OCI-LY7 (cell line): ENCODE data around the gene DEGS2. TPM values are rescaled to one million over a fixed set of nuclear protein-coding genes. Genes with fewer than 3 reads are reported as not detected.

Experiments
- BruUV-seq: library from RNA; stranded (reverse); fragments of 400-500 nt; replicated peaks from 2 replicates; lab custom pipeline; 2021; lab: Mats Ljungman, UMichigan
- CTCF ChIA-PET: fragments of 300-600 bp; sonication (Branson Sonifier 250); formaldehyde crosslinking; loops from one replicate; lab custom pipeline; 2022; ENCODE audit warnings: antibody characterized with exemption; ENCODE audit not compliant: unreplicated experiment; lab: Charles Lee
- POLR2A ChIA-PET: fragments of 300-600 bp; sonication (Branson Sonifier 250); formaldehyde crosslinking; loops from one replicate; lab custom pipeline; 2022; ENCODE audit warnings: antibody characterized with exemption; lab: Charles Lee
- DNase-seq: peaks from one replicate; pipeline ENCODE4 v3.0.0-alpha.2; 2015; ENCODE audit warnings: low spot score
- H2AFZ ChIP-seq: fragments of 200-600 bp; sonication (generic), shearing (Covaris generic); 2 replicates; pipeline ENCODE4 v1.6.1; 2014; ENCODE audit warnings: mild to moderate bottlenecking, antibody characterized with exemption, low read length, moderate library complexity
- H3K27ac ChIP-seq: fragments of 200-600 bp; sonication (generic); 2 replicates; pipeline ENCODE4 v1.5.1; 2014; ENCODE audit warnings: mixed run types, low read depth, mild to moderate bottlenecking, moderate library complexity, low read length, inconsistent platforms; ENCODE audit not compliant: poor library complexity, severe bottlenecking
- H3K36me3 ChIP-seq: fragments of 200-600 bp; sonication (generic); 2 replicates; pipeline ENCODE4 v1.6.1; 2014; ENCODE audit warnings: mild to moderate bottlenecking, antibody characterized with exemption, low read length, moderate library complexity, mixed read lengths; ENCODE audit not compliant: insufficient read depth
- H3K4me1 ChIP-seq: fragments of 200-600 bp; sonication (generic); 2 replicates; pipeline ENCODE4 v1.5.1; 2014; ENCODE audit warnings: mild to moderate bottlenecking, low read length; ENCODE audit not compliant: insufficient read depth, poor library complexity, severe bottlenecking
- H3K4me2 ChIP-seq: fragments of 200-600 bp; sonication (generic); 2 replicates; pipeline ENCODE4 v1.6.1; 2014; ENCODE audit warnings: mild to moderate bottlenecking, low read length
- H3K4me3 ChIP-seq: fragments of 200-600 bp; sonication (generic); 2 replicates; pipeline ENCODE4 v1.5.1; 2014; ENCODE audit warnings: mild to moderate bottlenecking, low read depth, low read length; ENCODE audit not compliant: poor library complexity, severe bottlenecking
- H3K79me2 ChIP-seq: fragments of 200-600 bp; sonication (generic); 2 replicates; pipeline ENCODE4 v1.6.1; 2016; ENCODE audit warnings: low read depth, mild to moderate bottlenecking, low read length, moderate library complexity, mixed read lengths; ENCODE audit not compliant: insufficient read depth
- H3K9me2 ChIP-seq: fragments of 200-600 bp; sonication (generic); 2 replicates; pipeline ENCODE4 v1.6.1; 2016; ENCODE audit warnings: mild to moderate bottlenecking, low read length, mixed read lengths; ENCODE audit not compliant: insufficient read depth
- H3K9me3 ChIP-seq: fragments of 200-600 bp; sonication (generic); 2 replicates; pipeline ENCODE4 v1.6.1; 2014; ENCODE audit warnings: mild to moderate bottlenecking, mixed run types, low read length, mixed read lengths
- H4K20me1 ChIP-seq: fragments of 200-600 bp; sonication (generic); 2 replicates; pipeline ENCODE4 v1.6.1; 2014; ENCODE audit warnings: mild to moderate bottlenecking, antibody characterized with exemption, low read length, moderate library complexity, mixed read lengths; ENCODE audit not compliant: insufficient read depth
- CTCF ChIP-seq: fragments of 200-600 bp; sonication (generic); conservative IDR thresholded peaks from 2 replicates; pipeline ENCODE4 v1.5.1; 2014; ENCODE audit warnings: mild to moderate bottlenecking, antibody characterized with exemption, low read length, moderate library complexity, mixed read lengths
- EZH2phosphoT487 ChIP-seq: fragments of 200-600 bp; sonication (generic); IDR thresholded peaks from 2 replicates; pipeline ENCODE4 v1.6.1; 2018; ENCODE audit warnings: low read depth, borderline replicate concordance, mild to moderate bottlenecking, mixed run types, antibody characterized with exemption, low read length, moderate library complexity, mixed read lengths
- intact Hi-C: fragments of 100-400 bp; cut with micrococcal nuclease; formaldehyde crosslinking; loops from one replicate; pipeline ENCODE4 v1.10.0; 2022; ENCODE audit not compliant: unreplicated experiment
- total RNA-seq, 2 experiments: library from RNA; depleted of rRNA in 1 of 2; stranded (reverse); fragments of >200 nt in 1 of 2; shearing (Covaris generic) in 1 of 2; gene quantifications; 2 replicates each; pipeline ENCODE4 v1.2.3, GENCODE V29; 2014 to 2022

DEGS2 gene
- total RNA-seq, 2 experiments from 2014 or later, result 8.3 to 14.6 TPM

GRCh38 chr14:100131181-100131580 lies 28.3 kb downstream of the DEGS2 start:
- H3K9me2 ChIP-seq, result no peaks in the 10 kb centered on the region
- no TSS peak for BruUV-seq
- H4K20me1 ChIP-seq, result no peaks in the 10 kb centered on the region
- intact Hi-C loops, result no loop called here
- ChIA-PET CTCF (no interaction called here), POLR2A (interaction anchor here (0.6 kb wide), 2 partner anchors 32 to 1679 kb away, joined by 4 read pairs; no protein-coding TSS in a partner anchor)
- peaks cover 72% of the 10 kb centered on the region; the same call in 1 of the 2 replicates for H3K36me3 ChIP-seq
- no peaks in the 10 kb centered on the region for H3K79me2 ChIP-seq
- no peak overlapping the region for H3K27ac ChIP-seq
- no peak for DNase-seq
- TF ChIP-seq CTCF (no peak), EZH2phosphoT487 (no peak)
- H3K9me3 ChIP-seq, result no peaks in the 10 kb centered on the region
- H3K4me2 ChIP-seq, result no peak overlapping the region
- H3K4me3 ChIP-seq, result no peak overlapping the region
- H2AFZ ChIP-seq, result no peak overlapping the region
- no peaks in the 10 kb centered on the region for H3K4me1 ChIP-seq

- H4K20me1 ChIP-seq, result no peaks in the 10 kb centered on the region
- no peak overlapping the region for H3K4me3 ChIP-seq
- H3K27ac ChIP-seq, result no peak overlapping the region
- no peaks in the 10 kb centered on the region for H3K9me2 ChIP-seq
- ChIA-PET CTCF (interaction anchor here (0.7 kb wide), 1 partner anchor 111 kb away, joined by 3 read pairs; no protein-coding TSS in a partner anchor), POLR2A (no interaction called here)
- H3K9me3 ChIP-seq, result no peaks in the 10 kb centered on the region
- no peak for DNase-seq
- no peak overlapping the region for H3K4me2 ChIP-seq
- H3K4me1 ChIP-seq, result no peaks in the 10 kb centered on the region
- intact Hi-C loops, result no loop called here
- no peaks in the 10 kb centered on the region for H3K79me2 ChIP-seq
- H2AFZ ChIP-seq, result no peak overlapping the region
- TF ChIP-seq EZH2phosphoT487 (no peak), CTCF (no peak)
- no TSS peak for BruUV-seq
- peaks cover 76% of the 10 kb centered on the region; the same call in 1 of the 2 replicates for H3K36me3 ChIP-seq
These were observed 28.9 kb downstream of the DEGS2 start for GRCh38 chr14:100130521-100130920.

GRCh38 chr14:100129161-100129589 lies 30.3 kb downstream of the DEGS2 start:
- ChIA-PET CTCF (no interaction called here), POLR2A (interaction anchor here (0.6 to 1.0 kb wide), 2 partner anchors 13 to 26 kb away, joined by 3 to 4 read pairs; no protein-coding TSS in a partner anchor)
- no peaks in the 10 kb centered on the region for H3K9me3 ChIP-seq

More at GRCh38 chr14:100129161-100129589, 30.3 kb downstream of the DEGS2 start:
- no peaks in the 10 kb centered on the region for H3K9me2 ChIP-seq
- H3K4me1 ChIP-seq, result no peaks in the 10 kb centered on the region
- H3K4me3 ChIP-seq, result no peak overlapping the region
- TF ChIP-seq EZH2phosphoT487 (no peak), CTCF (no peak)
- H4K20me1 ChIP-seq, result no peaks in the 10 kb centered on the region
- intact Hi-C loops, result no loop called here
- DNase-seq, result no peak
- no peak overlapping the region for H2AFZ ChIP-seq
- H3K27ac ChIP-seq, result no peak overlapping the region
- H3K79me2 ChIP-seq, result no peaks in the 10 kb centered on the region
- BruUV-seq, result no TSS peak
- peaks cover 75% of the 10 kb centered on the region; the same call in 1 of the 2 replicates for H3K36me3 ChIP-seq
- H3K4me2 ChIP-seq, result no peak overlapping the region
